NOMO-1 (cell line): Measurements from ENCODE around the gene ARHGAP6.
A peak's percentile ranks its signal among the peaks of the same experiment; 100 is the strongest.

Source experiments
- DNase-seq, 2 experiments: peaks; one replicate each; lab custom pipeline; 2025; ENCODE audit not compliant: unreplicated experiment in 2 of 2; lab: John Stamatoyannopoulos, UW

The ARHGAP6 gene

DNA sequence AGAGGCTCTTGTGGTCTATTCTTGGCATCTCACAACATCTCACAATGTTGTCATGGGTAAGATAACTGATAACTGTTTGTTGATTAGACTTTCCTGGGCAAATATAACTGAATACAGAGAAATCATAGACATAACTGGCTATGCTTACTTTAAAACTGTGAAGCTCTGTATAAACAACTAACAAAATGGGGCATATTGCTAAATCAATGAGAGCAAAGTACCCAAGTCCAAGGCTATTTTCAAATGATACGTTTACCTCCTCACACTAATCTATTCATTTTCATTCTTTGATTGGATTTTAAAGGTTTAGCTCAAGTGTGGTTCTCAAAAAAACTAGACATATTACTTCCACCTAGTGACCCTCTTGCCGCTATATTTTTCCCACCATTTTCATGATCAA lies 333.9 kb downstream of the ARHGAP6 start:
- DNase-seq, result no peak

DNA sequence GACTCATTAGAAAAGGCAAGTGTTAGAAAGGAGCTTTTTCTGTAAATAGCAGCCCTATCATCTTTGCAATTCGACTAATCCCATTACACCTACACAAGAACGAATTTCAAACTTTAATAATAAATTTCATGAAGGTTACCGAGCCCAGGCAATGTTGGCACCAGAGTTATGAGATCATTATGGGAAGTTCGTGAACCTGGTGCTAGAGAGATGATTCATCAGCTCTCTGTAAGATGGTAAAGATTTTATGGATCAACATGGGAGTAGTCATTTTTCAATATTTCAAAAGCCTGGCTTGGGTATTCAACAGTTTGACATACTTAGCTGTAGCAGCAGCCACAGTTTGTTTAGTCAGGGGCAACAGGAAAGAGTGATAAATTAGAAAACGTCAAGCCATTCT lies 336.7 kb downstream of the ARHGAP6 start:
- no peak for DNase-seq

DNA sequence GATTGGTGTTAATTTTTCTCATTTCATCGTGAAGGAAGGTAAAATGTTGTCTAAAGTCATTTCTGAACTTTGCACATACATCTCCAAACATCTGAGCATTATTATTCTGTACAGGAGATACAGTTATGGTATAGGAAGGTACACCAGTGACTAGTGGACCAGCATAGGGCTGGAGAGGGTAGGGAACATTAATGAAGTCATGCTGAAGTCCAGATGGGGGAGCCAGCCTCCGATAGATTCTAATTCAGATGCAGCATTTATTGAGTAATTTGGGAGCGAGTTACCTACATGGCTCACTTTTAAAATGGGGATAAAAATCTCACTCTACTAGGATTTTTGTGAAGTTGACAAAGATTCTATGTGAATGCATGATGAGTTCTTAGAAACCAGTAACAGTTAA lies 337.6 kb downstream of the ARHGAP6 start:
- DNase-seq, result no peak

GRCh38 chrX:11321986-11322385 lies 343.7 kb downstream of the ARHGAP6 start:
- DNase-seq, result no peak

DNA sequence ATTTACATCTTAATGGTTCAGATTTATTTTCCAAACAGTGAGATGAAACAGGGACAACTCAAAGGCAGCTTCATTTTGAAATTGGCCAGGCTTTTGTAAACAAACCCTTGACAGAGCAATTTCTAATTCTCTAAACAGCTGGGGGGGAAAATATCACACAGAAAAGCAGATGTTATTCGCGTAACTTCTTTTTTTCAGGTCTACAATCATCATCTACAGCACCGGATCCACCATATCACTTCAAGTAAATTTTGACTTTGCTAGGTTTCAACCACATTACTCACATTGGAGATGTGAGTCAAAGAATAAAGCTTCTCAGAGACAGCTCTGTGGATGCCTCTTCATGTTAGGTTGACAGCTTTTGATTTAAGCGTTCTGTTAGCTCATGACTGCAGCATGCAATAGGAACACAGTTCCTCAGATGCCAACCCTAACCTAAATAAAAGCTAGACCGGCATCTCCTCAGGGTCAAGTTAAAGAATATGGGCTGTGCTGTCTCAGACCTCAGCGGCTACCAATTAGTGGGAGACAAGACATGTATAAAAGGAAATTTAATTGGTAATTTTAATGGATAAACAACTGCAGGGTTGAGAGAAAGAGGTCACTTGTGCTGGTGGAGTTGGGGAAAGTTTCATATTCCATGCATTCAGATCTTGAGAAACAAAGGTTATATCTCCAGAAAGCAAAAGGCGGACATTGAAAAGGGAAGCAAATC lies 345.8 kb downstream of the ARHGAP6 start:
- DNase-seq, result no peak

- DNase-seq, result no peak
These were observed 354.0 kb downstream of the ARHGAP6 start for GRCh38 chrX:11311706-11312105.

DNA sequence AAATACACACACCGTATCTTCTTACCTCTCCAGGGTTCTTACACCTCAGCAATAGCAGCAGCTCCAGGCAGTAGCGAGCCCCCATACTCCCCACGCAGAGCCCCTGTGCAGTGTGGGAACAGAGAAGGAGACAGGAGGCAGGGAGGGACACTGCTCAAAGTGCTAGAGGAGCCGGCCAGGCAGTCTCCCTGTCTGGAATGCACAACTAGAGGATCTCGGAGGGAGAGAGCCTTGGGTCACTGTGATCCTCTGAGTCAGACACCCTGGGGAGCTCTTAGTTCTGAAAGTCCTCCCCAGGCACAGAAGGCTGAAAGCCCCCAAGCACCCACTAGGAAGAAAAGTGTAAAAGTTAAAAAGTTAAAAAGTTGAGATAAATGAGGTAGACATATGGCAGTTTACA lies 356.5 kb downstream of the ARHGAP6 start:
- DNase-seq, result no peak

GRCh38 chrX:11305641-11306040 lies 360.1 kb downstream of the ARHGAP6 start:
- DNase-seq, result no peak

GRCh38 chrX:11304829-11305228 lies 360.9 kb downstream of the ARHGAP6 start:
- no peak for DNase-seq

- no peak for DNase-seq
These were observed 367.1 kb downstream of the ARHGAP6 start for GRCh38 chrX:11298600-11298999.

DNA sequence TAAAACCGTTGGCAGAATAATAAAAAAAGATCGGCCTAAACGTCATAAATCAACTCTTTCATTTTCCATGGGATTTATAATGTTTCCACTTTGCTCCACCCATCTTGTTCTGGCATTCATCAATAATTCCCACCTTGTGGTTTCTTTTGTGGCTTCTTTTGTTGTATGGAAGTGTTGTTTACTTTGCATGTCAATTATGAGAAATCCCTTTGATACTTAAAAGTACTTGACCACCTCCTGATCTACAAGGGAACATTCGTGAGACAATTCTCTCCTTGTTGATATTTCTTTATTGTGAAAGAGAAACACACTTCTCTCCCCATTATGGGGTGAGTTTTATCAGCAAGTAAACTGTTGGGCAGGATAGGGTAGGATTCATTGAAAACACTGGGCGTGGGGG lies 369.7 kb downstream of the ARHGAP6 start:
- no peak for DNase-seq

DNA sequence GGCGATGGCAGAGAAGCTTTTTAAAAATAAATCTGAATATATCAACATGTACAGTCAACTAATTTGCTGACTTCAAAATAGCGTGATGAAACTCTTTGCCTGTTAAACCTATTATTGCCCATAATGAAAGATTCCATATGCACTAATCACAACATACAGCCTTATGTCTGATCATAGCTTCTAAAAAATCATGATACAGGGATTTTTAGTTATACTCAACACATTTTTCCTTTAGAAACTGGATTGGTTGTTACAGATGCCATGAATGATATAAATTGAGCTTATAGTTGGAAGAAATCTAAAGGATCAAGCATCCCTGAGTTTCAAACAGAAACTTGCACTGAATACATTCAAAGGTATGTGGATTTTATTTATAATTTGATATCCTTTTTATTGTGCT lies 372.6 kb downstream of the ARHGAP6 start, which contains the start of gene AMELX:
Gene AMELX (plus strand): TSS at position 301 of the 400 bp plus-strand sequence. CDS start 1,376 bp downstream, outside the sequence.
- no peak for DNase-seq

DNA sequence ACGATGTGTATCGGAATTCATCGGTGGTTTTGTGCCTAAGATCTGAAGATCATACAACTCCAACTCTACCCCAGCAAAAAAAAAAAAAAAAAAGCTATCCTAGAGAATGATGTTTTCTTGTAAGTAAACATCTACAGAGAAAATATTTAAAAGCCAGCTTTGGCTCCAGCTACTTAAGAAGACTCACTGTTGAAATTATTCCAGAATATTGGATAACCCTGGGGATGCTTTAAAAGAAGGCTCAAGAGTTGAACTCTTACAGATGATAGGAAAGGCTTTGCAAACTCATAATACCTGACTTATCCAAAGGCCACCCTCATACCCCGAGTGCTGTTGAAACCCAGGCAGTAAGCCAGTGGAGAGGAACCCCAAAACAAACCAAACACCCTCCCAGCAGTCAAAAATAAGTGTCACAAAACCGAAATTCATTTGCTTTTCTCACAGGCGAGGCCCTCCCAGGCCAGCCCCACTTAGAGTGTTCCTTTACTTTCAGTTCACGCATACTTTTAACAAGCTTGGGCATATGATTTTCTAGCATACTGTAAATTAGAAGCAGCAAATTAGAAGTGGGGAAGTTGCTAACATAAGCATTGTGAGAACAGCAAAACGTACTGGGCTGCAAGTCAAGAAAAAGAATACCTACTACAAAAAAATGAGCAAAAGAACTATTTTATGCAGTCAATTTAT lies 375.2 kb downstream of the ARHGAP6 start:
- no peak for DNase-seq

- DNase-seq, result no peak
These were observed 378.2 kb downstream of the ARHGAP6 start for GRCh38 chrX:11287505-11287904.

DNA sequence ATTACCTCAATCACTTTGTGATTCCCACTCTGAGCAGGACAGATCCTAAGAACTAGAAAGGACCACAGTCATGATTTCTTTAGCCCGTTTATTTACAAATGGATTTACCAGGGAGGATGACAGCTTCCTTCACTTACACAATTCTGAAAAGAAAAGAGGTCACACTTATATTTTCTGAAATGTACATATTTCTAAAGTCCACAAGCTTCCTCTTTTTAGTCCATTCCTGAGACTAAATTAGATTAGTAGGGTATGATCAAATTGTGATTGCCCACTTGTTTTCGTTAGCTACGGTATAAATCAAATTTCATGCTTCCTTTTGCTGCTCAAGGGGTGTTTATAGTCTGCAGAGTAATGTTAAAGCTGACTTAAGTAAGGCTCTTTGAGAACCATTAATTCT lies 380.1 kb downstream of the ARHGAP6 start:
- DNase-seq, result no peak

GRCh38 chrX:11282043-11282442 lies 383.7 kb downstream of the ARHGAP6 start:
- no peak for DNase-seq

DNA sequence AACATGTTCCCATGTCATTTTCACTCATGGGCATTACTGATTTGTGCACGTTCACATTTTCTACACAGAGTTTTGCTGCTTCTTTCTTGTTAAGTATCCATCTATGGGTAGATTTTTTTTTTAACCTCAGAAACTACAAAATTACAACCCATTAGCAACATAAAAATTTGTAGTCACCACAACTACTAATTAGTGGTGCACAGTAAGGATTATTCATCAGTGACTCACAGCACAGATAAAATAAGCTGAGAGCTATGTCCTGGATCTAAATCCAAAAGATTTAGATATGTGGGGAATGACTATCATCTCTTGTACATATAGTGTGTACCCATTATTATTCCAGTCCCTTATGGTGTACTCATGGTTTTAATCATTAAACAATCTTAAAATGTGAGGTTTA lies 392.2 kb downstream of the ARHGAP6 start:
- DNase-seq, result no peak

DNA sequence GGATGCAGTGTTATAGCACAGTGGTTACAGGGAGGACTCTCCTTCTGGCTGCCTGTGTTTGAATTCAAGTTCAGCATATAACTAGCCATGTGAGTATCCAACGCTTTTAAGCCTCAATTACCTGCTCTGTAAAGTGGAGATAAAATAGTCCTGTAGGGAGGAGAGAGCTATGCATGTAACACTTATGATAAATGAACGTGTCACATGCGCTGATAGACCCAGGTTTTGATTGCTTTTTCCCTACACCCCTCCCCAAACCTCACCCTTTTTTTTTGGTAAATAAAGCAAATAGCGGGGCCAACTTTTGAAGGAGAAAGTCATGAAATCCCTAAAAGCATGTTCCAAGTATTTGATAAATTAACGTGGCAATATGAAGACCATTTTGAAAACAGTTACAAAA lies 392.9 kb downstream of the ARHGAP6 start:
- DNase-seq, result no peak

DNA sequence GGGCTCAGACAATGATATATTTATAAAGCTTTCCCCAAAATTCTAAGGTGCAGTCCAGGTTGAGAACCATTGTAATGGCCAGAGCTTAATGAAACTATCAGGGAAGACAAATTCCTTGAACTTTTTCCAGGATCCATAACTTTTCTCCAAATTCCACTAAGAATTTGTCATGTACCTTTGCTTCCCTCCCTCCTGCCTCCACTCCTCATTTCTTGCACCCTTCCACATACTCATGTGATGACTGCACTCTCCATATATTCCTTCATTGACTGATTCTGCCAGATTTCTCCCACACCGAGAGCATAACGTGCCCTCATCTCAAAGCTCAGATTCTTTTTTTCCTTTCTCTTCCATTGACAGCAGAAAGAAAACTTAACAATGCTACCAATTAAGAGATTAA lies 393.4 kb downstream of the ARHGAP6 start:
- DNase-seq, result no peak

DNA sequence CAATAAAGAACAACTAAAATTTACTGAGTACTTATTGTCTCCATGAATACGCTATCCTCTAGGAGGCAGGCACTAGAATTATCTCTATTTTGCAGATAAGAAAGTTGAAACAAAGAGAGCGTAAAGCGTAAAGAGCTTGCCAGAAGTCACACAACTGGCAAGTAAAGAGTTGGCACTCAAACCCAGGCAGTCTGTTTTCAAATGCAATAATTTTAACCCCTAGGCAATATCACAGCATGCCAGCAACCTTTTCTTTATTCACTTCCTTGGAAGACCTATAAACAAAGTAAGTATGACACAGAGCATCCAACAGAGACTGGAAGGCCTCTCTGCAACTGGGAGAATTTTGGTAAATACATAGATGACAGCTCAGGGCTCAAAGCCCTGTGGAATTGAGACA lies 395.7 kb downstream of the ARHGAP6 start:
- DNase-seq, result no peak

DNA sequence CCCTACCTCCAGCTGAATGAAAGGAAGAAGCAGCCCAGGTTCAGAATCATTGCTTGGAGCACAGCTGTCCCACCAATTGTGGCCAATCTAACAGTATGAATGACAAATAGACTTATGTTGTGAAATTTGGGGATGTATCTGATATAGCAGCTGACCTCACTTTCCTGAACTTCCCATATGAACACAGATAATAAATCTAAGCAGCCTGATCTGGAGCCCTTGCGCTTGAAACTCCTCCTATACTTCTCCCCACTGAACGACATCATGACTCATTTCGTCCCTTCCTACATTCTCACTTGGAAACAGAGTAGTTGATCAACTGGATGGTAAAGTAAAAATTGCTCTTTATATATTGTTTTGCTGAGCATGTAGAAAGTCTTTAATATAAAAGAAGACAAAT lies 396.7 kb downstream of the ARHGAP6 start:
- DNase-seq, result peak in 1 of 2 experiments; percentile 21

- DNase-seq, result peak; percentile 18 to 37
These were observed 398.3 kb downstream of the ARHGAP6 start for GRCh38 chrX:11267425-11267824.
